IPS DF 6.9 (cell line): Measurements from ENCODE around the gene SNX13.

Source experiments
- DNase-seq: peaks from one replicate; pipeline ENCODE4 v3.0.0-alpha.2; 2013; ENCODE audit warnings: low read depth, low spot score
- H3K27ac ChIP-seq: one replicate; pipeline ENCODE4 v1.5.1; 2013; ENCODE audit warnings: low read length, control low read depth
- H3K27me3 ChIP-seq: 2 replicates; pipeline ENCODE4 v1.6.1; 2013; ENCODE audit warnings: mild to moderate bottlenecking, low read length; ENCODE audit not compliant: control insufficient read depth, insufficient read depth
- H3K36me3 ChIP-seq: 2 replicates; pipeline ENCODE4 v1.6.1; 2013; ENCODE audit warnings: low read length; ENCODE audit not compliant: control insufficient read depth, insufficient read depth
- H3K4me1 ChIP-seq: 2 replicates; pipeline ENCODE4 v1.6.1; 2013; ENCODE audit warnings: low read length; ENCODE audit not compliant: control insufficient read depth, insufficient read depth
- H3K4me3 ChIP-seq: 2 replicates; pipeline ENCODE4 v1.5.1; 2013; ENCODE audit warnings: mild to moderate bottlenecking, low read length
- H3K9me3 ChIP-seq: 2 replicates; pipeline ENCODE4 v1.6.1; 2013; ENCODE audit warnings: low read length, inconsistent platforms; ENCODE audit not compliant: control insufficient read depth, insufficient read depth
- WGBS: extraction: QIAGEN DNeasy Blood & Tissue Kit; methylation state at CpG from one replicate; pipeline ENCODE4 v1.1.7; 2013; ENCODE audit warnings: mixed read lengths, missing lambda C conversion rate; ENCODE audit not compliant: insufficient read length, insufficient coverage; 5-methylcytosine and 5-hydroxymethylcytosine counted together

The SNX13 gene

DNA sequence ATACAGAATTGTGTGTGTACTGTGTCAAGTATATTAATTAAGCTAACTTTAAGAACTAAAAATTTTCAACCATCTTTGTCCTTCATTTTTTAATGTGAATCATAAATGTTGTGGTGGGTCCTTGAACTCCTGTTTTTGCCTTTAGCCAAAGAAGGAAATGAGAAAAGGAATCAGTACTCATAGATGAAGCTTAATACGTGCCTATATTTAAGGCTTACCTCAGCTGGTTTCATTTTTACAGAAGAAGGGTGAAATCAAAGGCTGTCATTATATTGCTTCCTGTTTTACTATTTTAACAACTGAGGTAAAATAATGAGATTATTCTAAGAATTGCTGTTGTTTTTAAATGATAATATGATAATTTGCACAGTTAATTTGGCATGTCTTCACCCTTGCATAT is 6.3 kb upstream of the SNX13 start:
- no peaks in the 10 kb centered on the region for H3K27me3 ChIP-seq
- H3K9me3 ChIP-seq: no peaks in the 10 kb centered on the region
- no peaks in the 10 kb centered on the region for H3K4me1 ChIP-seq
- no peaks in the 10 kb centered on the region for H3K36me3 ChIP-seq
- H3K4me3 ChIP-seq: no peak overlapping the region
- DNase-seq: no peak
- H3K27ac ChIP-seq: no peak overlapping the region
- no CpG with 5 or more reads among the region's 1 CpG for WGBS

DNA sequence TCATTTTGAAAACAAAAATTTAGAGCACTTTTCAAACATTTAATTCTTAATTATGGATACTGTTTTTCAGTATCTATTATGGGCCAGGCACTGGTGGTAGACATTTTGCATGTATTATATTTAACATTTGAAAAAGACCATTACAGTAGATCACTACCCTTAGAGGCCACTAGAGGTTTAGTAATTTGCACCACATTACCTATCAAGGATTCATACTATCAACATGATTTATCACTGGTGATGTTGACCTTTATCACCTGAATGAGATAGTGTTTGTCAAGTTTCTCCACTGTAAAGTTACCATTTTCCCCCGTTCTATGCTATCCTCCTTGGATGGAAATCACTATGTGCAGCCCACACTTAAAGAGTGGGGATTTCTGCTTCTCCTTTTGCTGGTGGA is 4.4 kb upstream of the SNX13 start:
- no peak for DNase-seq
- H3K27ac ChIP-seq: no peak overlapping the region
- no peaks in the 10 kb centered on the region for H3K9me3 ChIP-seq
- H3K4me1 ChIP-seq: no peaks in the 10 kb centered on the region; the same call in 1 of the 2 replicates
- no CpG with 5 or more reads among the region's 1 CpG for WGBS
- H3K4me3 ChIP-seq: no peak overlapping the region
- no peaks in the 10 kb centered on the region for H3K36me3 ChIP-seq
- no peaks in the 10 kb centered on the region for H3K27me3 ChIP-seq

DNA sequence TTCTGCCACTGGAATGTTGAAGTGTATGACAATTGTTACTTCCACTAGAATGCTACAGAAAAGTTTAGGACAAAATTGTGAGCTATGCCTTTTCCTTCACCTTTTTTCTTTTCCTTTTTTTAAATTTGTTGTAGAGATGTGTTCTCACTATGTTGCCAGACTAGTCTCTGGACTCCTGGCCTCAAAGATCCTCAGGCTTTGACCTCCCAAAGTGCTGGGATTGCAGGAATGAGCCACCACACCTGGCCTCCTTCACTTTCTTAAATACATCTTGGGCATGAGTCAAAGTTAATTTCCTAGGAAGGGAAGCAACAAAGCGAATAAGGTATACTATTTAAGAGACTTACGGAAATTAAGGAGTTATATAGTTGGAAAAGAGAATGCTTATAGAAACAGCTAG is 2.7 kb upstream of the SNX13 start:
- Histone ChIP-seq H3K27me3 (no peaks in the 10 kb centered on the region), H3K27ac (no peak overlapping the region), H3K4me3 (no peak overlapping the region), H3K9me3 (no peaks in the 10 kb centered on the region), H3K36me3 (no peaks in the 10 kb centered on the region), H3K4me1 (no peaks in the 10 kb centered on the region; the same call in 1 of the 2 replicates)
- no peak for DNase-seq
- WGBS: no CpG with 5 or more reads among the region's 2 CpGs

GRCh38 chr7:17942231-17942630 is 1.9 kb upstream of the SNX13 start:
- DNase-seq: no peak
- Histone ChIP-seq H3K36me3 (no peaks in the 10 kb centered on the region), H3K27ac (no peak overlapping the region), H3K4me3 (no peak overlapping the region), H3K9me3 (no peaks in the 10 kb centered on the region), H3K4me1 (no peaks in the 10 kb centered on the region; the same call in 1 of the 2 replicates), H3K27me3 (no peaks in the 10 kb centered on the region)
- WGBS: no CpG with 5 or more reads among the region's 1 CpG

GRCh38 chr7:17940951-17941431 is 697 bp upstream of the SNX13 start:
- no peaks in the 10 kb centered on the region for H3K27me3 ChIP-seq
- H3K36me3 ChIP-seq: no peaks in the 10 kb centered on the region
- no CpG with 5 or more reads among the region's 12 CpGs for WGBS
- no peaks in the 10 kb centered on the region for H3K9me3 ChIP-seq
- no peak overlapping the region for H3K27ac ChIP-seq
- peak overlapping the region; percentile 79; the same call in 1 of the 2 replicates for H3K4me3 ChIP-seq
- no peak for DNase-seq
- no peaks in the 10 kb centered on the region; the same call in 1 of the 2 replicates for H3K4me1 ChIP-seq

DNA sequence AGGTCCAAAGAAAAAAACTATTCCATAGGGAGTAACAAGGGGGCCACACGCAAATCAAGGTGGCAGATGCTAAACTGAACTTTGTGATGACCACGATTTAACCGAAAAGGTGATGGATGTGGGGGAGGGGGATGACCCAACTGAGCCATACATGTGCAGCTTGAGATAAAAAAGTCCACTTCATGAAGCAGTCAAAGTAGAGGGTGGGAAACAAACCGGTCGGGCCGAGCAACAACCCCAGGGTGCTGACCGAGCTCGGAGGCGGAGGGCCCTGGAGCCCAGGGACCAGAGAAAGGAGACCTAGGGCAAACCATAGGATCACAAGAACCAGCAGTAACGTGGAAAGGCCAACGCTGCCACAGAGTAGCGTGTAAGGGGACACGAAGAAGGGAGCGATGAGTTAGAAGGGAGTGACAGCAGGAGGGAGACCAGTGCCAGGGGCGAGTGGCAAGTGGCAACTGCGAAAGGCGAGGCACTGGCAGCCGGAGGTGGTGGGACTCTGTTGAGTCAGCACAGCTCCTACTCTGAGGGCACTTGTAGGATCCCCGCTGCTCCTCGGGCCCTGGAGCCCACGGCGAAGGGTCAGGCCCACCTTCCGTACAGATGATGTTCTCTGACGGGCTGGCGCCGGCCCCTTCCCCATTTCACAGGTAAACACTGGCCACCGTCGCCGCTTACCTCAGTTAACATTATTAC is 540 bp downstream of the SNX13 start:
- no peaks in the 10 kb centered on the region for H3K9me3 ChIP-seq
- no peaks in the 10 kb centered on the region for H3K27me3 ChIP-seq
- no peak overlapping the region for H3K27ac ChIP-seq
- no peaks in the 10 kb centered on the region; the same call in 1 of the 2 replicates for H3K4me1 ChIP-seq
- no peak for DNase-seq
- no peaks in the 10 kb centered on the region for H3K36me3 ChIP-seq
- no CpG with 5 or more reads among the region's 29 CpGs for WGBS
- peak overlapping the region; percentile 79 for H3K4me3 ChIP-seq

GRCh38 chr7:17939211-17939605 is 1.1 kb downstream of the SNX13 start:
- no peaks in the 10 kb centered on the region for H3K27me3 ChIP-seq
- H3K27ac ChIP-seq: no peak overlapping the region
- H3K36me3 ChIP-seq: no peaks in the 10 kb centered on the region
- no peaks in the 10 kb centered on the region for H3K9me3 ChIP-seq
- peak overlapping the region; percentile 79; the same call in 1 of the 2 replicates for H3K4me3 ChIP-seq
- H3K4me1 ChIP-seq: no peaks in the 10 kb centered on the region; the same call in 1 of the 2 replicates
- WGBS: no CpG with 5 or more reads among the region's 6 CpGs
- no peak for DNase-seq

DNA sequence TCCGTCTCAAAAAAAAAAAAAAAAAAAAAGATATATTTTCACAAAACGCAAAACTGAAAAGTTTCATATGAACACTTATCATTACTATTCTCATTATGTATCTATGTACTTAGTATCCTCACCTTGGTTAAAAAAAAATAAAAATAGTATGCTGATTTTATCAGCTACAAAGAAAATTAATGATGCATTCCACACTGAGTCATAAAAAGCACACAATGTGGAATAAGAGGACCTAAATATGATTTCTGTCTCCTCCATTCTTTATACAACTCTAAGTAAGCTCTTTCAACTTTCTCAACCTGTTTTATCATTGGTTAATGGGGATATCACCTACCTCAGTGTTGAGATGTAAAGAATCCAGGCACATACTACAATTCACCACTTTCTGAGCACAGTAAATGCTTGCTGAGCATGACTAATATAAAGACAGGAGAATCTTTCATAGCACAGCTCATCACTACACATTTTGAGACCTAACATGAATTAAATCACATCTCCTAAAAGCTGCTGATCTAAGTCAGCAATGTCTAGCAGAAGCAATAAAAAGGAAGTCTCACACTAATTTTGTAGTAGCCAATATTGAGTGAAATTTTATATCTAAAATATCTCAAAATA is 2.7 kb downstream of the SNX13 start:
- H3K4me1 ChIP-seq: no peaks in the 10 kb centered on the region; the same call in 1 of the 2 replicates
- H3K27ac ChIP-seq: no peak overlapping the region
- no peak overlapping the region for H3K4me3 ChIP-seq

DNA sequence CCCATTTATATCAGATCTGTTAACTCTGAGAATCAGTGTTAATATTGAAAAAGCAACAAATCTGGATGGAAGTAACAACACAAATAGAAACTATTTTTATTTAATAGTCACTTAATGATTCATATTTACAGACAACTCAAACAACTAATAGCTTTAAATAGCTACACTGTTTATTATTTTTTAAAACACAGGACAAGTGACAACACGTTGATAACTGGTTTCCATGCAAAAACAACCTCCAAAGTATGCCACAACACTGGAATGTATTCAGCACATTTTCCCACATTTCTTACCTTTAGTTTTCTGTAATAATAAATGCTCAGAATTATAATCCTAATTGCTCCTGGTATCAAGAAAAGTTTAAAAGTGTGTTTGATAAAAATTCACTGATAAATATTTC is 4.0 kb downstream of the SNX13 start:
- Histone ChIP-seq H3K27ac (no peak overlapping the region), H3K9me3 (no peaks in the 10 kb centered on the region), H3K4me3 (no peak overlapping the region), H3K27me3 (no peaks in the 10 kb centered on the region), H3K36me3 (no peaks in the 10 kb centered on the region), H3K4me1 (no peaks in the 10 kb centered on the region; the same call in 1 of the 2 replicates)
- no CpG with 5 or more reads among the region's 1 CpG for WGBS
- DNase-seq: no peak

More for the DNA sequence above, 2.7 kb downstream of the SNX13 start:
- no CpG with 5 or more reads among the region's 2 CpGs for WGBS
- Histone ChIP-seq H3K36me3 (no peaks in the 10 kb centered on the region), H3K9me3 (no peaks in the 10 kb centered on the region), H3K27me3 (no peaks in the 10 kb centered on the region)
- no peak for DNase-seq

GRCh38 chr7:17934612-17935240 is 5.6 kb downstream of the SNX13 start:
- no peaks in the 10 kb centered on the region for H3K9me3 ChIP-seq
- no CpG with 5 or more reads among the region's 2 CpGs for WGBS
- H3K4me3 ChIP-seq: no peak overlapping the region
- H3K27ac ChIP-seq: no peak overlapping the region
- H3K4me1 ChIP-seq: no peaks in the 10 kb centered on the region; the same call in 1 of the 2 replicates
- H3K36me3 ChIP-seq: no peaks in the 10 kb centered on the region
- no peak for DNase-seq
- no peaks in the 10 kb centered on the region for H3K27me3 ChIP-seq
